BE2C (cell line): Measurements from ENCODE around the gene KLHDC8B.
A peak's percentile ranks its signal among the peaks of the same experiment; 100 is the strongest.

Experiments
- DNase-seq: peaks from one replicate; pipeline ENCODE4 v3.0.0-alpha.2; 2020
- H3K27me3 ChIP-seq: fragments of 250-450 bp; sonication (Bioruptor Pico); 2 replicates; pipeline ENCODE4 v1.5.1; 2020; ENCODE audit warnings: mild to moderate bottlenecking
- H3K36me3 ChIP-seq: fragments of 250-450 bp; sonication (Bioruptor Pico); 2 replicates; pipeline ENCODE4 v1.5.1; 2020; ENCODE audit warnings: mild to moderate bottlenecking
- H3K4me1 ChIP-seq: fragments of 250-450 bp; sonication (Bioruptor Pico); 2 replicates; pipeline ENCODE4 v1.5.1; 2020
- H3K4me3 ChIP-seq: 2 replicates; pipeline ENCODE4 v1.5.1; 2011; ENCODE audit warnings: low read depth, low read length
- H3K9me3 ChIP-seq: fragments of 250-450 bp; sonication (Bioruptor Pico); 2 replicates; pipeline ENCODE4 v1.5.1; 2020
- CTCF ChIP-seq: IDR thresholded peaks from 2 replicates; pipeline ENCODE4 v1.5.1; 2012; ENCODE audit warnings: mild to moderate bottlenecking, low read depth, low read length

Gene KLHDC8B

DNA sequence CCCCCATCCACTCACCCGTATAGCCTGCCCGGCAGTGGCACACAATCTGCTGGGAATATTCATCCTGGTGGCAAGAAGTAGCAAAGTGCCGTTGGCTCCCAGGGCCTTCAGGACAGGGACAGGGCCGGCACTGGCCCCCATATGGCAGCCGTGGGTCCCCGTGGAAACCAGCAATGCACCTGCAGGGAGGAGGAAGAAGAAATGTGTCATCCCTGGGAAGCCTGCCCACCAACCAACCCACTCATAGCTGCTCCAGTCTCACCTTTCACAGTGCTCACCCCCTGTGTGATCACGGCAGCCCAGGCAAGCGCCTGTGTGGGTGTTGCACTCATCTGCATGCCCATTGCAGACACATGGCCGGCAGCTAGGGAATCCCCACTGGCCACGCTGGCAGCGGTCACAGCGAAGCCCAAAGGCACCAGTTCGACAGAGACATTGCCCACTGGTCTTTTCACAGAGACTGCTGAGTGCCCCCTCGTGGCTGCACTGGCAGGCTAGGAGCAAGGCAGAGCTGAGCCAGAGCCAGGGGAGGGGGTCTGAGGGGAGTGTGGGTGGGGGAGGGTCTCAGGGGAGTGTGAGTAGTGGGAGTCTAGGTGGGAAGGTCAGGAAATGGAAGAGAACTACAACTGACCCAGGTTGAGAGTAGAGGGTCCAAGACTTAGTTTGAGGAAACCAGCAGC is 46.3 kb upstream of the KLHDC8B start:
- TF ChIP-seq CTCF = peak; percentile 44; the same call in 1 of the 2 replicates
- Histone ChIP-seq H3K4me3 (no peak overlapping the region), H3K4me1 (no peaks in the 10 kb centered on the region), H3K36me3 (peaks cover 3% of the 10 kb centered on the region; the same call in 1 of the 2 replicates), H3K9me3 (no peaks in the 10 kb centered on the region), H3K27me3 (no peaks in the 10 kb centered on the region)
- peak; percentile 46 for DNase-seq

DNA sequence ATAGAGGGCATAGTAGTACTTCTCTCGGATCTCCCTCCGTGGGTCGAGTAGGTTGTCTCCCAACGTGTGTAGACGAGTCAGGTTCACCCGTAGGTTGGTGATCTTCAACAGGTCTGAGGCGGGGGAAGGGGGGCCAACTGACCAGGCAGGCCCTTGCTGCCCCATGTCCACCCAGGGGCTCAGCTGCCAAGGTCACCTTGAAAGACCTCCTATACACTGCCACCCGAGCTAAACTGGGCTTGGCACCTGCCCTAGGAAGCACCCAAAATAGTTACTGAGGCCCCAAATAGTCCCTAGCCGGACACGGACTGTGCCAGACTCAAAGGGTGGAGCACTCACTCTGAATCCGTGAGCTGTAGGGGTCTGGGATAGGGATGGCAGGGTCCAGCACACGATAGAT is 40.4 kb upstream of the KLHDC8B start:
- Histone ChIP-seq H3K4me3 (no peak overlapping the region), H3K36me3 (no peaks in the 10 kb centered on the region), H3K4me1 (no peaks in the 10 kb centered on the region), H3K27me3 (no peaks in the 10 kb centered on the region), H3K9me3 (no peaks in the 10 kb centered on the region)
- no peak for DNase-seq
- TF ChIP-seq CTCF = no peak

DNA sequence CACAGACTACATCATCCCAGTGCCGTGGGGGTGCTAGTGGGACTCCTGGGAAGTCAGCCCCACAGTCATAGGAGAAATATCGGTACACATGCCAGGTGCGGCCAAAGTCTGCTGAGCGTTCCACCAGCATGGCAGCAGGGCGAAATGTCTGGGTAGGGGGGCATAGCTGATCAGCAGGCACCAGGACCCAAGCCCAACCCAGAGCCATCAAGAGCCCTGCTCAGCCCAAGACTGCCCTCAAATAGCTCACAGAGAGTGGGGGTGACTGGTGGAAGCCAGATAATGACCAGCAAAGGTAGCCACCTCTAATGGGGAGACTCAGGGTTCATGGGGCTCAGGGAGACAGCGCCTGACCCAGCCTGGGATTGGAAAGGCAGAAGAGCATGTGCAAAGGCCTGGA is 39.8 kb upstream of the KLHDC8B start:
- Histone ChIP-seq H3K9me3 (no peaks in the 10 kb centered on the region), H3K36me3 (no peaks in the 10 kb centered on the region), H3K4me1 (no peaks in the 10 kb centered on the region), H3K27me3 (no peaks in the 10 kb centered on the region), H3K4me3 (no peak overlapping the region)
- DNase-seq = no peak
- TF ChIP-seq CTCF = no peak

DNA sequence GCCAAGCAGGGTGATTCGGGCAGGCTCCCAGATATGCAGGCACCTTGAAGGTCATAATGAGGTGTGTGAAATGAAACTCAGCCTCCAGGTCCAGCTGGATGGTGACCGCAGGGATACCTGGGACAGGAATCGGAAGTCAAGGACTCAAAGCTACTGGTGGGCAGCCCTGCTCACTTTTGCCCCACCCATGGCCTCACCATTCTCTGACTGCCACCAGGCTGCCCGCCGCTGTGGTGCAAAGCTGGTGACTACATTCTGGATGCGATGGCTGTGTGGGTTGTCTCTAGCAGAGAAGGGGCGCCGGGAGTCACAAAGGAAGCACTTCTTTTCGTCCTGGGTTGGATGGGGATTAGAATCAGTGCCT is 39.3 kb upstream of the KLHDC8B start:
- Histone ChIP-seq H3K4me1 (no peaks in the 10 kb centered on the region), H3K27me3 (no peaks in the 10 kb centered on the region), H3K36me3 (no peaks in the 10 kb centered on the region), H3K9me3 (no peaks in the 10 kb centered on the region), H3K4me3 (peak overlapping the region; percentile 71)
- no peak for TF ChIP-seq CTCF
- no peak for DNase-seq

GRCh38 chr3:49132437-49133225 is 38.8 kb upstream of the KLHDC8B start, which contains the start of gene LAMB2:
TSS of gene LAMB2 (minus strand) at chr3:49133050. CDS start at chr3:49132867, 183 bp downstream.
- Histone ChIP-seq H3K4me1 (no peaks in the 10 kb centered on the region), H3K36me3 (no peaks in the 10 kb centered on the region), H3K27me3 (no peaks in the 10 kb centered on the region), H3K9me3 (no peaks in the 10 kb centered on the region), H3K4me3 (peak within 1 kb of the TSS; percentile 71)
- DNase-seq = peak; percentile 65
- TF ChIP-seq CTCF = peak; percentile 10; the same call in 1 of the 2 replicates
